Sigmoid colon (tissue), 7 donors: ENCODE results near the gene SNAI3. TPM values are rescaled to one million over a fixed set of nuclear protein-coding genes. Genes with fewer than 3 reads are reported as not detected.

ENCODE experiments used
- DNase-seq: peaks from one replicate; pipeline ENCODE4 v3.0.0-alpha.2; 2019
- H3K27ac ChIP-seq, 4 donors: fragments of 200-600 bp; sonication (generic); one replicate each; pipeline ENCODE4 v1.5.1; 2016 to 2019; ENCODE audit warnings: mild to moderate bottlenecking in 1 of 4
- H3K27me3 ChIP-seq, 3 donors: fragments of 200-600 bp; sonication (generic); one replicate each; pipeline ENCODE4 v1.5.1; 2019; ENCODE audit warnings: mild to moderate bottlenecking in 1 of 3
- H3K36me3 ChIP-seq, 4 donors: fragments of 200-600 bp; sonication (generic); one replicate each; pipeline ENCODE4 v1.5.1; 2016 to 2019
- H3K4me1 ChIP-seq, 4 donors: fragments of 200-600 bp; sonication (generic); one replicate each; pipeline ENCODE4 v1.5.1; 2017 to 2019
- H3K4me3 ChIP-seq, 4 donors: fragments of 200-600 bp; sonication (generic); one replicate each; pipeline ENCODE4 v1.5.1; 2017 to 2019; ENCODE audit warnings: mild to moderate bottlenecking in 2 of 4, moderate library complexity in 1 of 4
- H3K9me3 ChIP-seq, 4 donors: fragments of 200-600 bp in 3 of 4; sonication (generic) in 3 of 4; one replicate each; pipeline versions ENCODE4 v1.5.1 to v1.6.1; 2013 to 2019
- EP300 ChIP-seq, 4 donors: sonication (generic); formaldehyde crosslinking; IDR thresholded peaks; one replicate each; pipeline ENCODE4 v1.6.1; 2017; ENCODE audit warnings: antibody characterized with exemption in 4 of 4
- POLR2A ChIP-seq, 2 donors: fragments of 450-650 bp; IDR thresholded peaks; one replicate each; pipeline ENCODE4 v1.6.1; 2016; ENCODE audit warnings: antibody characterized with exemption in 2 of 2, mild to moderate bottlenecking in 2 of 2, moderate library complexity in 2 of 2
- POLR2AphosphoS5 ChIP-seq, 4 donors: sonication (generic); formaldehyde crosslinking; IDR thresholded peaks; one replicate each; pipeline ENCODE4 v1.6.1; 2017; ENCODE audit warnings: antibody characterized with exemption in 4 of 4
- WGBS, 2 donors: extraction: QIAGEN DNeasy Blood & Tissue Kit; methylation state at CpG; one replicate each; pipeline ENCODE4 v1.1.7; 2013; 5-methylcytosine and 5-hydroxymethylcytosine counted together
- intact Hi-C: fragments of 100-400 bp; cut with DNase I; formaldehyde crosslinking; loops from one replicate; pipeline ENCODE4 v1.15.1; 2023
- polyA plus RNA-seq, 3 donors: library from polyadenylated mRNA; stranded (reverse); fragments of 200-250 nt; gene quantifications; one replicate each; pipeline ENCODE4 v1.2.3, GENCODE V29; 2013
- total RNA-seq, 4 donors: library from RNA; depleted of rRNA; stranded (reverse); fragments of >200 nt; gene quantifications; one replicate each; pipeline ENCODE4 v1.1.0, GENCODE V29; 2016
- TF ChIP-seq, protein P1 (sequence below), 4 experiments: fragments of 450-650 bp in 3 of 4; fragments of 200-600 bp in 1 of 4; IDR thresholded peaks; one replicate each; pipeline ENCODE4 v1.5.1; 2016 to 2019; ENCODE audit warnings: antibody characterized with exemption in 4 of 4, mild to moderate bottlenecking in 3 of 4, moderate library complexity in 2 of 4
- donor health status: healthy with polysubstance abuse.
- donor health status: Bipolar disorder and iron deficiency.
- donor health status: healthy.

SNAI3 gene
- total and polyA plus RNA-seq, 7 donors: 0.46 to 3.0 (median 0.71) TPM; not detected in 2

DNA sequence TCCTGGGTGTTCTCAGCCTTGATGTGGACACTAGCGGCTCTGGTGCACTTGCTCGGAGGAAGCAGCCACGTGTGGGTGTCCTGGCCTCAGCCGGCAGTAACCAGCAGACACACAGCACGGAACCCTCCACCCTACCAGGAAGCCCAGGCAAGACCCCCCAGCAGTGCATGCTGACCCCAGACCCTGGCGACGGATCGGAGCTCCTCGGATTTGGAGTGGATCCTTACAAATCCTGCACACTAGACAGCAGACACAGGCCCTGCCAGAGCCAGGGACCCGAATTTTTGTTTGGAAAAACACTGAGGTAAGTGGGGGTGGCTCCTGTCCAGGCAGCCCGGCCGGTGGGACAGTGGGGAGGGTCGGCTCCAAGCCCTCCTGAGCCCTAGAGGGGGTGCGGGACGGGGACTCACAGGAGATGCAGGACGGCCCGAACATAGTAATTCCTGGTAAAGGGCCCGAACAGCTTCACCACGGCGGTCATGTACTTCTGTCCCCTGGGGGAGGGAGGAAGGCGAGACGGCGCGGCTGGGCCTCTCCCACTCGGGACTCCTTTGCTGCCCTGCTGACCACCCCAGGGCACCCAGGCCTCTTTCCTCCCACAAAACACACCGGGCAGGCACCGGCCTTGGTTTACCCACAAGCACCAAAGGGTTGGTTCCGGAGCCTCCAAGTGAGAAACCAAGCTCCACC is 39.8 kb downstream of the SNAI3 start:
- Histone ChIP-seq H3K36me3 (no peaks in the 10 kb centered on the region), H3K27me3 (peaks cover 0 to 12% (median 0%) of the 10 kb centered on the region in 3 donors), H3K9me3 (no peaks in the 10 kb centered on the region), H3K27ac (no peak overlapping the region), H3K4me3 (no peak overlapping the region), H3K4me1 (peaks cover 0 to 21% (median 17%) of the 10 kb centered on the region in 4 donors)
- intact Hi-C loops: no loop called here
- WGBS, 2 donors: 92 to 93% methylated on average over 28 of the region's 28 CpGs
- TF ChIP-seq POLR2A (IDR thresholded peaks at IDR 0.05) (no peak), EP300 (IDR thresholded peaks at IDR 0.05) (no peak), POLR2AphosphoS5 (IDR thresholded peaks at IDR 0.05) (no peak)
- TF ChIP-seq, protein P1, sequence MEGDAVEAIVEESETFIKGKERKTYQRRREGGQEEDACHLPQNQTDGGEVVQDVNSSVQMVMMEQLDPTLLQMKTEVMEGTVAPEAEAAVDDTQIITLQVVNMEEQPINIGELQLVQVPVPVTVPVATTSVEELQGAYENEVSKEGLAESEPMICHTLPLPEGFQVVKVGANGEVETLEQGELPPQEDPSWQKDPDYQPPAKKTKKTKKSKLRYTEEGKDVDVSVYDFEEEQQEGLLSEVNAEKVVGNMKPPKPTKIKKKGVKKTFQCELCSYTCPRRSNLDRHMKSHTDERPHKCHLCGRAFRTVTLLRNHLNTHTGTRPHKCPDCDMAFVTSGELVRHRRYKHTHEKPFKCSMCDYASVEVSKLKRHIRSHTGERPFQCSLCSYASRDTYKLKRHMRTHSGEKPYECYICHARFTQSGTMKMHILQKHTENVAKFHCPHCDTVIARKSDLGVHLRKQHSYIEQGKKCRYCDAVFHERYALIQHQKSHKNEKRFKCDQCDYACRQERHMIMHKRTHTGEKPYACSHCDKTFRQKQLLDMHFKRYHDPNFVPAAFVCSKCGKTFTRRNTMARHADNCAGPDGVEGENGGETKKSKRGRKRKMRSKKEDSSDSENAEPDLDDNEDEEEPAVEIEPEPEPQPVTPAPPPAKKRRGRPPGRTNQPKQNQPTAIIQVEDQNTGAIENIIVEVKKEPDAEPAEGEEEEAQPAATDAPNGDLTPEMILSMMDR (IDR thresholded peaks at IDR 0.05): no peak
- DNase-seq: no peak

DNA sequence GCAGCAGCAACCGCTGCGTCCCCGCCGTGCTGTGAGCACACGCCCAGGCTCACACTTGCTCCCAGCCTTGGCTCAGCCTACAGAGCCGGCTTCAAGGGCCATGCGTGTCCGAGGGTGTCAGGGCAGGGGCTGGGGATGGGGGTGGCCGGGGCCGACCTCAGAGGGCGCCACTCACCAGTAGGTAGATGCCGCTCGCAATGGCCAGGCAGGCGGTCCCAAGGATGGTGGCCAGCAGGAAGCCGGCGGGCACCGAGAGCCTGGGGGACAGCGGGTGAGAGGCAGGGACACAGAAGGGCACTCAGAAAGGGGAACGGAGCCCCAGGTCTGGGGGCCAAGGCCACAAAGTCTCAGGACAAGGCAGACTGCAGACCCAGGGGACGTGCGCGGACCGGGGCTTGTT is 40.4 kb downstream of the SNAI3 start:
- Histone ChIP-seq H3K4me3 (no peak overlapping the region), H3K27ac (no peak overlapping the region), H3K27me3 (peaks cover 0 to 7% (median 0%) of the 10 kb centered on the region in 3 donors), H3K9me3 (no peaks in the 10 kb centered on the region), H3K4me1 (peaks cover 0 to 15% (median 12%) of the 10 kb centered on the region in 4 donors), H3K36me3 (no peaks in the 10 kb centered on the region)
- 60 to 90% methylated on average over 23 of the region's 23 CpGs for WGBS, 2 donors
- no peak for DNase-seq
- intact Hi-C loops: no loop called here
- TF ChIP-seq EP300 (IDR thresholded peaks at IDR 0.05) (no peak), POLR2A (IDR thresholded peaks at IDR 0.05) (no peak)

DNA sequence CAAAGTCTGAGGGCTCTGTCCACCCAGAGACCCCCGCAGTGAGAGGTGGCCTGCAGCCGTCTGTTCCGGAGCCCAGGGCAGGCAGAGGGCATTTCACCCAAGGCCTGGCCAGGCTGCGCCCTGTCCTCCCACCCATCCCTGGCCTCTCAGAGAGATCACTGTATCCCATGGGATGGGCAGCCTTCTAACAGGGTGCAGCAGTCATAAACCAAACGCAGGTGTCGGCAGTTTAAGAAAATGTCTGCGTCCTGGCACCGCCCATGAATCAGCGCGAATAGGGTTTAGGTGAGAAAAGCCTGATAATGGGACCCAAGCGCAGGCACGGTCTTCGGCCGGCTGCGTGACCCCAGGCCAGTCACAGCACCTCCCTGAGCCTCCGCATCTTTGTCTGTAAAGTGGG is 40.9 kb downstream of the SNAI3 start:
- H3K27ac ChIP-seq: no peak overlapping the region
- H3K9me3 ChIP-seq: no peaks in the 10 kb centered on the region
- intact Hi-C loops: no loop called here
- H3K4me1 ChIP-seq: peaks cover 0 to 11% (median 8%) of the 10 kb centered on the region in 4 donors
- H3K4me3 ChIP-seq: no peak overlapping the region
- WGBS, 2 donors: 26 to 80% methylated on average over 16 of the region's 16 CpGs
- DNase-seq: no peak
- H3K27me3 ChIP-seq: peaks cover 0 to 7% (median 0%) of the 10 kb centered on the region in 3 donors
- H3K36me3 ChIP-seq: no peaks in the 10 kb centered on the region
- TF ChIP-seq POLR2A (IDR thresholded peaks at IDR 0.05): no peak

DNA sequence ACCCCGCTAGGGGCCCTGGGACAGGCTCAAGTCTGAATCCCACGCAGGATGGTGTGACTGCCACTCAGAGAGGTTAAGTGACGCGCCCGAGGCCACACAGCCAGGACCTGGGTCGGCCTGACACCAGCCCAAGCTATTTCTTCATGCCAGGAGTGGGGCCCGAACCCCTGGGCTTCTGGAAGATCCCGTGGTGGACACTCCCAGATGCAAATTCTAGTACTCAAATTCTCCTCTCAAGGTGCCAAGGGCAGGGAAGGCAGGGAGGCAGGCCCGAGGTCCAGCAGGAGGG is 42.7 kb downstream of the SNAI3 start:
- TF ChIP-seq POLR2AphosphoS5 (IDR thresholded peaks at IDR 0.05) (no peak), POLR2A (IDR thresholded peaks at IDR 0.05) (no peak)
- no peak overlapping the region for H3K4me3 ChIP-seq
- H3K9me3 ChIP-seq: no peaks in the 10 kb centered on the region
- H3K36me3 ChIP-seq: no peaks in the 10 kb centered on the region
- H3K27ac ChIP-seq: no peak overlapping the region
- 85 to 90% methylated on average over 9 of the region's 9 CpGs for WGBS, 2 donors
- intact Hi-C loops: no loop called here
- H3K4me1 ChIP-seq: peaks cover 0 to 4% (median 0%) of the 10 kb centered on the region in 4 donors
- H3K27me3 ChIP-seq: peaks cover 16 to 25% (median 17%) of the 10 kb centered on the region in 3 donors
- DNase-seq: no peak

DNA sequence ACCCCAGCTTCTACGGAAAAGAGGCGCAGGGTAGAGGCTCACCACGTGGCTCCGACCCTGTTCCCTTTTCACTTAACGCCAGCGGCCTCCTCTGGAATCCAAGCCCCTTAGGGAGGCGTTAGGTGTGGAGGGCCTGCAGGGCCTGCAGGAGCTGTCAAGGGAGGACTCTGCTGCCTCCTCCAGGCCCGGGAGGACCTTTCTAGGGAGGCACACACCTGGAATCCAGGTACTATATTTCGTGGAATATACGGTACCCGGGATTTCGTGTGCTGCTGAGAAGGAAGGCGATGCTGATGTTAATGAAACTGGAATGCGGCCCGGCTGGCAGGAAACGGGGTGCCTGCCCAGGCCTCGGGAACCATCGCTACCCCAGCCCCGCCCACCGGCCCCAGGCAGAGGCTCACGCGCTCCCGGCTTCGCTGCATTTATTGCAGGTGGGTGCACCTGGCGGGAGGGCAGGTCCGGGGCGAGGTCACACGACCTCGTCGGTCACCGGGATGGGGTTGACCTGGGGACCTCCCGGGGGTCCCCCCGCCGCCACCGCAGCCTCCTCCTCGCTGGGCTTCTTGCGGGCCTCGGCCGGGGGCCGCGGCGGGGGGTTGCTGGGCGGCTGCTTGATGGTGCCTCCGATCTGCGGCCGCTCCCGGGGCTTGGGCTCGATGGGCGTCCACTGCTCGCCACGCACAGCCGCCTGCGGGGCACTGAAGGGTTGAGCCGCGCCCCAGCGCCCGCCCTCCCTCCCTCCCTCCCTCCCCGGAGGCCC is 43.2 kb downstream of the SNAI3 start:
- Histone ChIP-seq H3K27me3 (peaks cover 22 to 30% (median 23%) of the 10 kb centered on the region in 3 donors), H3K27ac (no peak overlapping the region), H3K4me3 (no peak overlapping the region), H3K36me3 (no peaks in the 10 kb centered on the region), H3K4me1 (peaks cover 0 to 4% (median 0%) of the 10 kb centered on the region in 4 donors), H3K9me3 (no peaks in the 10 kb centered on the region)
- no peak for DNase-seq
- WGBS, 2 donors: 87 to 88% methylated on average over 58 of the region's 58 CpGs
- intact Hi-C loops: no loop called here
- TF ChIP-seq POLR2AphosphoS5 (IDR thresholded peaks at IDR 0.05) (no peak), POLR2A (IDR thresholded peaks at IDR 0.05) (no peak), EP300 (IDR thresholded peaks at IDR 0.05) (no peak)

DNA sequence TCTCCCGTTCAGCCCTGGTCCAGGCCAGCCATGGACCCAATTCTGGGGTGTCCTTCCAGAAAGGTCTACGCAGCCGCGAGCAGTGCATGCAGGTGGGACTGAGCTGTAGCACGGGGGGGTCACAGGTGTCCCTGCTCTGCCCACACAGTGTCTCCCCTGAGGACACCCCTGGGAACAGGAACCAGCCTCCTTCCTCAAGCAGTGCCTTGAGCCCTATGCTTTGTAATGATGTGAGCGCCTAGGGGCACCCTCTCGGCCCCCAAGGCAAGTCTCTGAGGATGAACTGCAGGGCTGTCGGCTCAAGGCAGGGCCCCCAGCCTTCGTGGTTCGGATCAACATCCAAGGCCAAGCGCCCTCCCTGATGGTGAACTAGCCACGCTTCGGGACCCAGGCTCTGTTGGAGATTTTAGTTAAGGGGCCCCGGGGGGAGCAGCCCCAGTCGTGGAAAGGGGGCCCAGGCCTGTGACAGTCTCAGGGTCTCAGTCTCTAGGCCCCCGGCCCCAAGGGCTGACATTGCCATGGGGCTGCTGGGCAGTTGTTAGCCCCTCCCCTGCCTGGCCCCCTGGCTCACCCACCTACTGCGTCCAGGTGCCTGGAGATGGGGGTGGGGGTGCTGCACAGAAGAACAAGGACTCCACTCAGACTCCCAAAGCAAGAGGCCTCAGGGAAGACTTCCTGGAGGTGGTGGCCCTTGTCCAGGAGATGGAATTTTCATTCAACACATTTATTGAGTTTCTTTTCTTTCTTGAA is 45.6 kb downstream of the SNAI3 start:
- TF ChIP-seq EP300 (IDR thresholded peaks at IDR 0.05) (no peak), POLR2AphosphoS5 (IDR thresholded peaks at IDR 0.05) (no peak), POLR2A (IDR thresholded peaks at IDR 0.05) (no peak)
- TF ChIP-seq, protein P1 (IDR thresholded peaks at IDR 0.05): no peak
- DNase-seq: no peak
- Histone ChIP-seq H3K9me3 (no peaks in the 10 kb centered on the region), H3K4me1 (peaks cover 0 to 4% (median 0%) of the 10 kb centered on the region in 4 donors), H3K27me3 (peaks cover 28 to 51% (median 40%) of the 10 kb centered on the region in 3 donors), H3K36me3 (no peaks in the 10 kb centered on the region), H3K27ac (no peak overlapping the region), H3K4me3 (no peak overlapping the region)
- 42 to 53% methylated on average over 17 of the region's 17 CpGs for WGBS, 2 donors
- intact Hi-C loops: no loop called here
